CD4-positive, alpha-beta T cell treated with Interferon alpha-2 for 1 hour (primary cell): ENCODE results near the gene LBHD2.

ENCODE experiments used
- DNase-seq, 2 donors: peaks; one replicate each; pipeline ENCODE4 v3.0.0-alpha.2; 2020 to 2022

The LBHD2 gene

DNA sequence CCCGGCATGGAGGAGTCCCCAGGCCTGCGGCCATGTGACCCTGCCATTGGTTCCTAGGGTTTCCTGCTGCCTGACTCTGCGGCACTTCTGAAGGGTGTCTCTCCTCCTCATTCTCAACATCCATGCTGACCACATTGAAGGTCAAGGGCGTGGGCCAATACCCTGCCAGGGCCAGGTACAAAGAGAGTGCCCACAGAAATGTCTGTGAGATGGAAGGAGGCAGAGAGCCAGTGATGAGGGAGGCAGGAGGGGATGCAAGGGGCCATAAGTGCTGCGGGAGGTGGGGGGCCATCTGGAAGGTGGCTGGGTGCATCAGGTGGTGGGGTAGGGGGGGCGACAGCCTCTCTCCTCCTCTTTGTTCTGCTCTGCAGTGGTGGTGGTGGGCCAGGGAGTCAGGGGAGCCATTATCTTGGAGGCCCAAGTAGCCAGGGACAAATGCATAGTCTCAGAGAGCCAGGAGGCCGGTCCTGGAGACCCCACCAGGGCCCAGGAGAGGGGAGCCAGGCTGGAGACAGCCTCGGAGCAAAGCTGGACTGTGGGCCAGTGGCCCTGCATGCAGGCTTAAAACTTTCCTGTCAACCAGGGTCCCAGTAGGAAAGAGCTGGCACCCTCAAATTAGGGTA lies 13.6 kb upstream of the LBHD2 start:
- DNase-seq: no peak

DNA sequence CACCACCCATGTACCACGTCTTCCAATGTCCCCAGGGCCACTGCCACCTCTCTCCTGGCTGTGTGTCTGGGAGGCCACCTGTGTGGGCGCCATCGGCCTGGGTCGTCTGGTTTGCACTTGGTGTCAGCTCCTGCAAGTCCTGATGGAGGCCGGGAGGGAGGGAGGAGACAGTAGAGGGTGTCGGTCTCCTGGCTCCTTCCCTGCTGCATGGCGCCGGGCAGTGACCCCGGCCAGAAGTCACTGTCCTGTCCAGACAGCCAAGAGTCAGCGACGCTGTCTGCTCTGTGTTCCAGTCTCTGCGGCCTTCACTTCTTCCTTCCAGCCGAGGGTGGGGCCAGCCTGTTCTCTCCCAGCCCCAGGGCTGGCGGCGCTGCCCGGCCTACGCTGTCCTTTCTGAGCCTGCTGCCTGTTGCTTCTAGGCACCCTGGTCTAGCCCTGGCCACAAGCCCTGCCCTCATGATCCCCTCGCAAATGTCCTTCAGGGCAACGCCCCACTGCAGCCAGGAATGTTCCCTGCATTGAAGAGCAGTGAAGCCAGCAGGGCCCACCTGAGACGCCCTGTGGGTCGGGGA lies 13.0 kb upstream of the LBHD2 start:
- no peak for DNase-seq

DNA sequence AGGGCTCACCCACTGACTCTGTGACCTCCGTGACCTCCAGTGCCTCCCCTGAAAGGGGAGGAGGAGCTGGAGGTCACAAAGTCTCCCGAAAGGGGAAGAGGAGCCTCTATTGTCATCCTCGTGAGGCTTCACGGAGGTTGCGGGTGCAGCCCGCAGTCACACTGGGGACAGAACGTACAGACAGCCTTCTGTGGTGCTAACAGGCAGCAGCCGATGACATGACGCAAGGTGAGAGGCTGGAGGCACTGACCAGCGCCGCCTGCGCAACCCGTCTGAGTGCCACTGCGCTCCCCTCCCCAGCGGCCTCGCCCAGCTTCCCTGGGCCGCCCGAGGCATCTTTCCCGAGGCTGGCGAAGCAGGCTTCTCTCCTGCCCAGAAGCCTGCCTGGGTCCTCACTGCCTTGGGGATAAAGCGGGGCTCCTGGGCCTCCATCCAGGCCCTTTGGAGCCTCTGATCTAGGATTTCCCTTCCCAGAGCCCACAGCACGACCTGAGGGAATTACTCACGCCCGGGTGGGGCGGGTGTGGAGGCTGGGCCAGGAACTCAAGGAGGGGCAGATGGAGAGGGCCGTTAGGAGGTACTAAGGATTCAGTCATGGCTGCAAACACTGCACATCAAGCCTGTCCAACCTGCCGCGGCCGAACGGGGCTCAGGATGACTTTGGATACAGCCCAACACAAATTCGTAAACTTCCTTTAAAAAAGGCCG lies 12.3 kb upstream of the LBHD2 start:
- DNase-seq: no peak

DNA sequence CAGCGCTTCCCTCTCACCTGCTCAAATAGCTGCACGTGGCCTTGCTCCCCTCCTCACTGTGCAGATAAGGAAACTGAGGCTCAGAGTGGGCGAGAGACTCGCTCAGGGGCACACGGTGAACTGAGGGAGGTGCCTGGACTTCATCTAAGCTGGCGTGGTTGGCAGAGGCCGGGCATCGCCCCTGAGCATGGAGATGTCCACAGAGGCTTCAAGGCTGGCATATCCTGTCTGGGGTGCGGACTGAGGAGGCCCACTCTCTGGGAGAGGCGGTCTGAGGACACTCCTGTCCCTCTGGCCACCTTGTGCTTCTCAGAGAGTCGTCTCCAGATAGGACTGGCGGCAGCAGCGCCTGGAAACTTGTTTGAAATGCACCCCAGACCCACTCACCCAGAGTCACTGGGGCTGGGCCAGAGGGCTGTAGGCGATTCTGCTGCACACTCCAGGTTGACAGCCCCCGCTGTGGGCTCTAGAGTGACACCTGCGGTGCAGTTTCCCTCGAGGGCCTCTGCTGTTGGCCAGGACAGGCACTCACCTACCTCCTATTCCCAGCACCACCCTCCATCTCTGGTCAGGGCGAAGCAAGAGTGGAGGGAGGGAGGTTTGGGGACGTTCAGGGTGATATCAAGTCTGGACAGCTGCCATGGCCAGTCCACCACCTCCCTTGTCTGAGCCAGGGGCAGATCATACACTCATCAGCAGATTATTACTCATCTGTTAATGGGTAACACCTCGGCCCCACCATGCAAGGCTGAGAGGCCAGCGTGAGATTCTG lies 11.2 kb upstream of the LBHD2 start:
- DNase-seq: no peak

DNA sequence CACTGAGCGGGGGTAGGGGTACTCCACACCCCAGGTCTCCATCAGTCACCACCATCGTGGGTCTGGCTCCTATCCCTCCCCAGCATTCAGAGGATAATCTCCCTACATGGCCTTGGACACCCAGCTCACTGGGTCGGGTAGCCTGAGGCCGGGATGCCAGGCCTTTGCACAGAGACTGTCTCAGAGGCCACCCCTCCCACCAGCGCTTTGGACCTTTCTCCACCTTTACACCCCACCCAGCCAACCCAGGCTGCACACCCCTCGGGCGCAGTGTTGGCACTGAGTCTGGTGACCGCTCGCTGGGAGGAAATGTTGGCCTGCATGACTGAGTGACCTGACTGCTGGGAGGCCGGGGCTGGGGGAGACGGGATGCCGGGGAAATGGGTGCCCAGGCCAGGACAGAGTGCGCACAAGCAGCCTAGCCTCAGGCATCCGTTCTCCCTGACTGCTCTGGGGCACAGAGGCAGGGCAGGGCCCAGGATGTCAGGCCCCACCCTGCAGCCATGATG lies 10.6 kb upstream of the LBHD2 start:
- DNase-seq: no peak

DNA sequence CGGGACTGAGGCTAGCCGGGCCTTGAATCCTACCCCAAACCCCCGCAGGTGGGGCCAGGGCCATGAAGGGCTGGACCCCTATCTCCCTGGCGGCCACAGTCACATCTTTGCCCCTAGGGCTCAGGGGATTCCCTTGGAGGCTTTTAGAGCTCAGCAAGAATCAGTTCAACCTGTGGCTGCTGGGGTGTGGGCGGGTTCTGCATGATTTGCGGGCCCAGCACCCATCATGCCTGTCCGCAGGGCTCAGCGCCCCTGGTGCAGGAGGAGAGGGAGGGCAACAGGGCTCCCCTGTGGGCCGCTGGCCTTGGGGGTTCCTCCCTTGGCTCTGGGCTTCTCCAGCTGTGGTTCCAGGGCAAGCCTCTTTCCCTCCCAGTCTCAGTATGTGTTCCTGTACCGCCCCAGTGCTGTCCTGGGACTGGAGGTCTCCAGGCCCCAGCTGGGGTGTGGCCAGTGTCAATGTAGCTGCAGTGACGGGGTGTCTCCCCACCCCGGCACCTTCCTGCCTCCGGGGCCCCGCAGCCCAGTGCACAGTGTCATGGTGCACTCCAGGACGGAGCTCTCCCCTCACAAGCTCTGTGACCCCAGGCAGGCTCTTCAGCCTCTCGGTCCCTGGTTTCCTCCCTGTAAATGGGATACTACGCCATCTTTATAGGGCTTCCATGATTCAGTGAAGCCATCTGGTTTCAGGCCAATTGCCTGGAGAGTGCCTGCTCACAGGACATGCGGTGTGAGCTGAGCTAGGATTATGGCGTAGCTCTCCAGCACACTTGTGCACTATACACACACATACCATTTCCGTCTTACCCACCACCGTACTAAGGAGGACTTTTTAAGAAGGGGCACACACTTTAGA lies 9.9 kb upstream of the LBHD2 start:
- no peak for DNase-seq

DNA sequence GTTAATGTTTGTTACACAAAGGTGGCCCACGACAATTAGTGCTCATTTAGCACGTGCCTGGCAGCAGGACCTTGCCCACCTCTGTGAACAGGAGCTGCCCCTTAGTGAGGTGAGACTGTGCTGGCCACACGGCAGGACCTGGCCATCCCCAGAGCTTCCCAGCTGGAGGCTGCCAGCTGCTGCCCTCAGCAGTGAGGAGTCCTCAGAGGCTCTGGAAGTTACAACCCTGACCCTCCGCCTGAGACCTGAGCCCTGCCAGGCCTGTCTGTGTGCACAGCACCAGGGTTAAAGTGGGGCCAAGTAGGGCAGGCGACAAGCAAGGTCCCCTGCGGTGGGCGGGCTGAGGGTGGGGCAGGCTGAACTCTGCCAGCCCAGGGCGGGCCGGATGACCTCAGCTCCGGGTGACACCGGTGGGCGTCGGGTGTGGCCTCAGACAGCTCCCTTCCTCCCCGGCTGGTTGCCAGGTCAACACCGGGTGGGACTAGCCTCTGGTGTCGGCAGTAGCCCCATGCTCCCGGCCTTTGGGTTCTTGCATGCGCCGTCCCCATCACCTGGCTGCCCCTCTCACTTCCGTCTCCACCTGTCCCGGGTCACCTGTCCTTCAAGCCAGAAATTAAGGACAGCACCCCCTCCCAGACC lies 9.2 kb upstream of the LBHD2 start:
- peak in 1 of 2 donors; percentile 16 for DNase-seq

DNA sequence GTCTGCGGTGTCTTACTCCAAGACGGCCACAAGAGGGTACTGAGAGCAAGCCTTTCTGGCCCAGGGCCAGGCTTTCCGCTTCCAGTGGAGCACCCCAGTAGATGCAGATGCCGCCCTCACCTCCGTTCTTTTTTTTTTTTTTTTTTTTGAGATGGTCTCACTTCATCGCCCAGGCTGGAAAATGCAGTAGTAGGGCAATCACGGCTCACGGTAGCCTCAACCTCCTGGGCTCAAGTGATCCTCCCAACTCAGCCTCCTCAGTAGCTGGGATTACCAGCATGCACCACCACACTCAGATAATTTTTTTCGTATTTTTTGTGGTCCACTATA lies 5.6 kb upstream of the LBHD2 start:
- peak; percentile 79 to 81 for DNase-seq

DNA sequence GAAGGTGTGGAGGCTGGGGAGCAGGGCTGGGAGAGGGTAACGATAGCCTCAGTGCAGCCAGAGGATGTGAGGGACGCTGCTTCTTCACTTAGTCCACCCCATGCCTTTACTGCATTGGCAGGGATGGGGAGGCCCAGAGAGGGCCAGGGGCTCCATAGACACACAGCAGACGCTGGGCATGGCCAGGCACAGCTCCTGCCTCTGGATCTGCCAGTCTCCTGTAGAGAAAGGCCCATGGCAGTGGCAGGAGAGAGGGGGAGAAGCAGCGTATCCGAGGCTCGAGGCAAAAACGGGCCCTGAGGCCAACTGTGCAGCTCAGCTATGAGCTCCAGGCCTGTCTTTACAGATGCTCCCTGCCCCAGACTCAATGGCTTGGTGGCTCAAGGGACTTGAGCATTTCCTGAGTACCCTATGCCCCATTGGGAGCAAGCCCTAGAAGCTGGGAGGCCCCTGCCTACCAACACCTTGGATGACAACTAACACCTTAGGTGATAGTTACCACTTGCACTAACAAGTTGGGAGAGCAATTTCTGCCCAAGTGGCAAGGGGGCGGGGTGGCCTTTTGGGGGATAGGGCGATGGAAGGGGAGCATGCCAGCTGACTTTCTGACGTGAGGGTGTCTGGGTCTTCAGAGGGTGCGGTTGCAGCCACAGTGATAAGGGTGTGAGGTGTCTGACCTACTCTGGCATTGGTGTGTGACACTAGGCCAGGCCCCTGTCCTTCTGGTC lies 5.0 kb upstream of the LBHD2 start:
- no peak for DNase-seq

DNA sequence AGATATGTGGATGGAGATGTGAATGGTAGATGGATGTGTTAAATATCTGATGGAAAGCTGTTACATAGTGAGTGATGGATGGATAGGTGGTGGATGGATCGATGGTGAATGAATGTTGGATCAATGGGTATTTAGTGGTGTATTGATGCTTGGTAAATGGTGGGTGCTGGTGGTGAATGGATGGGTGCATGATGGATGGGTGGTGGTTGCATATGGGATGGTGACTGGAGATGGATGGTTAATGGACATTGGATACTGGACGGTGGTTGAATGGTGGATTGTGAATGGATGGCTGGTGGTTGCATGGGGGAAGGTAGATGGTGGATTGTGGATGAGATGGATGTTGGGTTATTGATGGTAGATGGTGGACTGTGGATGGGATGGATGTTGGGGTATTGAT lies 2.1 kb upstream of the LBHD2 start:
- DNase-seq: no peak

DNA sequence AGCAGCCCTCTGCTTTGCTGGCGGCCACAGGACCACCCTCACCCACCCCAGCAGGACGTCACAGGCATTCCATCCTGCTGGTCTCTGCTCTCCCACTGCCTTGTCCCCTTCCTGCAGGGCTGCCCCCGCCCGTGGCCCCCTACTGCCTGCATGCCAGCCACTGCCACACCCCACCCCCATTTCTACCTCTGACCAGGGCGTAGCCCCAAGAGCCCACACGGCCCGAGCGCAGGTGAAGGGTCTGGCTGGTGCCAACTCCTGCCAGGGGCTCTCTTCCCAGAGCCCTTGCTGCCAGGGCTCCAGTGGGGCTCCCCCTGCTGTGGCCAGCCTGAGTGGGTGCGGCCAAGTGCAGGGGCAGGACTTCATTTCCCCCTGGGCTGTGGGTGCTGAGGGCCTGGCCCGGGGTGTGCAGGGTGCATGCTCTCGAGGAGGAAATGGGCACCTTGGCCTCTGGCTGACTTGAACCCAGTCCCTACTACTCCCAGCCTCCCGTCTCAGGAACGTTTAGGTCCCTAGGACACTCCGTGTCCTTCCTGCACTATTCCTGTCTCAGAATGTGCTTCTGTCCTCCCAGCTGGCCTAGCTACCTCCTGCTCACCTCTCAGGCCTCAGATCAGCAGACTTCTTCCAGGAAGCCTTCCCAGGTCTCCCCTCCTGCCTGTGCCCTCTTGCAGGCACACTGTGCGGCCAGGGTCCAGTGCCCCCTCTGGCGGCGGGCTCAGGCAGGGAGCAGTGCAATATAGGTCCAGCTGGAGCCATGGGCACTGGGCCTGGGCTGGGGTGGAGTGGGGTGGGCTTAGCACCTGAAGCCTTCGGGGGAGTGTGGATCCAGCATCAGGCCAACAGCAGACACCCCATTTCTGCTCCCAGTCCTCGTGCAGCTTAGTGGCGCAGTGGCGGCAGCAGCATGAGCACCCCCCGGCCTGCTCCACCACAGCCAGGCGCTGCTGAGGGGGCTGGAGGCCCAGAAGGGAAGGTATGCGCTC lies 1.4 kb downstream of the LBHD2 start:
- no peak for DNase-seq

DNA sequence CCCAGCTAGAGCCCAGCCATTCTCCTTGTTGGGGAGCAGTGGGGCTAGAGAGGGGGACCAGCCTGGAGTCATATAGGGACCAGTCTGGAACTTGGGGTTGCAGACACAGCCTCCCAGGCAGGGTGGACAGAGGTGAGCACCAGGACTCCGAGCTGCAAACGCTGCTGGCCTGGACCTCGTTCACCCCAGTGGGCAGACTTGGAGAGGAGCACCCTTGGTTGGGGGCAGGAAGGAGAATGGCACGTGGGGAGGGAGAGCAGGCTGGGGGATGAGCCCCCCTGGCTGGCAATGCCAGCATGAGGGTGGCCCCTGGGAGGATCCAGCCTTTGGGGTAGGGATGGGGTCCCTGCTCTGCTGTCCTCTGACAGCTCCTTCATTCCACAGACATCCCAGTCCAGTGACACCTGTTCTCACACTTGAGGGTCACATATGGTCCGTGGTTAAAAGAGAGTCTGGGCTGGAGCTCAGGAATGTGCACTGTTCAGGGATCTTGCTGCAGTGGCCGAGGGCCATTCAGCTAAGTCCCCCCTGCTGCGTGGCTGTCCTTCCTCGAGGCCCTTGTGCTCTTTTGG lies 2.8 kb downstream of the LBHD2 start:
- DNase-seq: no peak

DNA sequence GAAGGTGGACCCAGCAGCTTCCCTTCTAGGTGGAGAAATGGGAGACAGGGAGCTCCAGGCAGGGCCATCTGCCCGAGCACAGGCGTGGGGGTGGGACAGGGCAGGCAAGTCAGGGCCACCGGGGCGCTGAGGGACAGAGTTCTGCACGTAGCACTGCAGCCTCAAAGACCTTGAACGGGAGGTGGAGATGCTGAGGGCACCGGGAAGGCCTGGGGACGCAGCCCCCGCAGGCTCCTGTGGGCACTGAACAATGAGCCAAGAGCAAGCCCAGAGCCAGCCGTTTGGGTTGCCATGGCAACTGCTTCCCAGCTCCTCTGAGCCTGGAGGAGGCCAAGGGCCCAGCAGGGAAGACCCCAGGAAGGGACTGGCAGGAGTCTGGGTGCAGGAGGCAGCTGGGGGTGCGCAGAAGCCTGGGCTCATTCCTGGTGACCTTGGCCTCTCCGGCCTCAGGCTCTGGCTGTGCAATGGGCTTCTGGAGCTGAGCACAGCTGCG lies 3.4 kb downstream of the LBHD2 start:
- DNase-seq: no peak

DNA sequence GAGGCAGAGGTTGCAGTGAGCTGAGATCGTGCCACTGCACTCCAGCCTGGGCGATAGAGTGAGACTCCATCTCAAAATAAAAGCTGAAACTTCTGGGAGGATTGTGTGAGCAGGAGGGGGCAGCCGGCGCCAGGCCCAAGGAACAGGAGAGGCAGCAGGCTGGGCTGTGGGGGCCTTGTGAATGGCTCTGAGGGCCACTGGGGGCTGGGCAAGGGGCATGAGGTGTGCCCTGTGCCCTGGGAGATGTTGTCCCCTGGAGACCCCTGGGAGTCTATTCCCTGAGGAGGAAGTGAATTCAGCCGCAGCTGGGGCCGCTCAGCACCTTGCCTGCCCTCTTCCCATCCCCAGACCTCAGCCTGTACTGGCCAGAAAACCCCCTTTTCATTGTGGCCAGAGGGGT lies 4.9 kb downstream of the LBHD2 start:
- no peak for DNase-seq

DNA sequence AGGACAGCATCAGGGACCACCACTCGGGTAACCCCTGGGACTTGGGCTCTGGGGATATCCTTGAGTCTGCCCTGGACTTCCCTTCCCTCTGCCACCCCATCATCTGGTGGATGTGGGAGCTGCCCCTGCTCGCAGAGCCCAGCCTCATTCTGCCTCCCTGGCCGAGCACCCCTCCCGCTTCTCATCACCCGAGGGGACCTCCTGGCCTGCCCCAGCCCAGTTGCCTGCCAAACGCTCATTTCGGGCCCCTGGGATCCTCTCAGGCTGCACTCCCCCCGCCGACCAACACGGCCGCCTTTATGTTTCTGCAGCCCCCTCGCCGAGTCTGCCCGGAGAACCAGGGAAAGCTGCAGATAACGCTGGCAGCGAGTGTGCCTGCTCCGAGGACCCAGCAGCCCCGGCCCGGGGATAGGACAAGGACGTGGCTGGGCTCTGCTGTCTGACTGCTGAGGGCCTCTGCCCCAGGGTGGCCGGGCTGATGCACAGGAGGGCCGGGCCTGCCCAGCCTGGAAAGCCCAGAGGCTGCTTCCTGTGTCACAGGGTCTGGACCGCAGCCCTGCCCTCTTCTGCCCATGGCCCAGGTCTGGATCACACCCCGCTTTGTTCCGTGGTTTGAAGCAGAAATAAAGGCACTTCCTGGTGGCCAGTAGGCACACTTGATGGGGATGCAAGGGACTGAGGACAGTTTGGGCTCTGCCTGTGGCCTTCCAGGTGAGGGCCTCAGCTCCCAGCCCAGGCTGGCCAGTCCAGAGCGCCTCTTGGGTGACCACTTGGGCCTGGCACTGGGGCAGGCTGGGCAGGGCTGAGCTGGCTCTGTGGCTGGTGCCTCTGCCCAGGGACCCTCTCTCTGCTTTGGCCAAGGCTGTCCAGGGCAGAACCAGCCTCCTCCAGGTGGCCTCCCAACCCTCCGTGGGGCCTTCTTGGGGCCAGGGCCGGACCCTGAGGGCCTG lies 5.7 kb downstream of the LBHD2 start:
- DNase-seq: no peak

DNA sequence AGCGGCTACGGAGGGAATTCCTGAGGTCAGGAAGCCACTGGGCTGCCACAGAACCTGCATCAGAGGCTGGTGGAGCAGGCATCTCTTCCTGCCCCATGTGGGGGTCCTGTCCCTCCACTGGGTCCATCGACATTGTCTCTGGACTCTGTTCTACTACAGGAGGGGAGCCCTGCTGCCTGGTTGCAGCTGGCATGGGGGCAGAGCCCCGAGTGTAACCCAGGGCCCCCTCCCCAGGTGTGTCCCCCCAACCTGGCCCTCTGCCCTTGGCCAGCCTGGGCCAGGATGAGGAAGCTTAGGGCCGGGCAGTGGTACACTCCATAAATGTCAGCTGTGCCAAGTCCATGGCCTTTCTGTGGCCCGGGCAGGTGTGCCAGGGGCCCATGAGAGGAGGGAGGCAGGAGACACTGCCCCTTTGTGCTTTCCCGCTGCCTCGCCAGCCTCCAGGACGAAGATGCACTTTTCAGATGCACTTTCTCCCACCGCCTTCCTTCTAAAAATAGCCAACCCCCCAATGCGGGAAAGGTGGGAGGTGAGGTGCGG lies 6.5 kb downstream of the LBHD2 start:
- DNase-seq: no peak

DNA sequence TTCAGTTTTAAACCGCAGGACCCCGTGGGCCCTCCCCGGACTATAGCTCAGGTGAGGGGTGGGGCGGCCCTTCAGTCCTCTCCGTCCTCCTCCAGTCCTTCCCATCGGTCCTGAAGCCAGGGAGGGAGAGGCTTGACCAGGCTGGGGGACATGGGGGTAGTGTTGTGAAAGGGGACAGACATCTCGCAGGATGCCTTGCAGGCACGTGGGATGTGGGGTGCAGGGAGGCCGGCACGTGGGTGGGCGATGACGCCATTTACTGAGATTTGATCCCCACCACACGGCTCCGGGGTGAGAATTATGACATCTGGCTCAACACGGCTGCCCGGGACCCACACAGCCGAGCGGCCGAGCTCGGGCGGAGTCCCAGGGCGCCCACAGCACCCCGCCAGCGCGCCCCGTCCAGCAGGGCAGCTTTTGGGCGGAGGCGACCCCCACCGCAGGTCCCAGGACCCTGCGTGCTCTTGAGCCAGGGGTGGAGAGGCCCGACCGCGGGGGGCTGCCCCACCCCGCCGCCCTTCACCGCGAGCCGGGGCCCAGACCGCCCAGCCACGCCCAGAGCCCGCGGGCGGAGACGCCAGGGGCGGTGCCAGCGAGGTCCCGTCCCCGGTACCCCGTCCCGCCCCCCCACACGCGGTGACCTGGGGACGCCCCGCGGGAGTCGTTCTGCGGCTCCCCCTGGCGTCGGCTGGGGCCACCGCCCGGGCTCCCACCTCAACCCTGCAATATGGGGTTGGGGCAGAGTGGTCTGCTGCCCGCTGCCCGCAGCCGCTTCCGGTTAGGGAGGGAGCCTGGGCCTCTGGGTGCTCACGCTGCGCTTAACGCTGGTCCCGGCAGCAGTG lies 7.3 kb downstream of the LBHD2 start:
- peak; percentile 74 to 82 for DNase-seq
